GM23248 (cell line): Measurements from ENCODE around the gene TAS2R19.

ENCODE experiments used
- EZH2 ChIP-seq: fragments of 200-600 bp; sonication (generic); IDR thresholded peaks from 2 replicates; pipeline ENCODE4 v1.6.1; 2018; ENCODE audit warnings: antibody characterized with exemption, mild to moderate bottlenecking; ENCODE audit not compliant: insufficient read depth, poor library complexity, severe bottlenecking
- EZH2phosphoT487 ChIP-seq: fragments of 200-600 bp; sonication (generic); IDR thresholded peaks from 2 replicates; pipeline ENCODE4 v1.6.1; 2018; ENCODE audit warnings: antibody characterized with exemption, moderate library complexity, mild to moderate bottlenecking, low read depth; ENCODE audit not compliant: insufficient read depth

DNA sequence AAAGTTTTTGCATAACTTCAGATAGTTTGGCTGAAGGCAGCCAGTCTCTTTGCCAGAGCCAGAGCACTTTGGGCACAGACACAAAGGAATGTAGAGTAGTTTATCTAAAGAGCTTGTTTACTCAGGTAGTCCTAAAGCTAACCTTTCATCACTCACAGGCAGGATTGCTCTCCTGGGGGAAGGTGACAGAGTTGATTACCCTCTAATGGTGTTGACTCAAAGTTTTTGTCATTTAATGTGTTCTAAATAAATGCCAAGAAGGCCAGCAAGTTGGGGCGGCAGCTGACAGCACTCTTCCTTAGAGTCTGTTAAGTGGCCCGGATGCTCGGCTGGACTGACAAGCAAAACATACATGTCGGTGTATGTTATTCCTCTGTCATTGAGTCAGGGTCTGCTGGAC lies 49.0 kb upstream of the TAS2R19 start:
- TF ChIP-seq EZH2 (no peak), EZH2phosphoT487 (no peak)
